ENCODE measurements around the gene PIGU. TPM values are rescaled to one million over a fixed set of nuclear protein-coding genes. Genes with fewer than 3 reads are reported as not detected.
A peak's percentile ranks its signal among the peaks of the same experiment; 100 is the strongest.

Gene PIGU
- total and polyA plus RNA-seq, 2 of the 13 experiments (the other 11 are each of a cell fraction or from before 2014, with no cell fraction given): 45.5 to 231 TPM

GRCh38 chr20:34515484-34516246 is 161.2 kb downstream of the PIGU start (continued):
- no peak for TF ChIP-seq PREB (CRISPR knock-in tag; IDR thresholded peaks at IDR 0.05)
- no peak for TF ChIP-seq SCMH1 (CRISPR knock-in tag; IDR thresholded peaks at IDR 0.05; ENCODE audit: borderline replicate concordance)
- 0 out of 2 replicates have a peak, but pooled peaks have one; percentile 36 for TF ChIP-seq ZNF232 (CRISPR knock-in tag; IDR thresholded peaks at IDR 0.05; ENCODE audit: borderline replicate concordance)
- TF ChIP-seq XBP1 (CRISPR knock-in tag; IDR thresholded peaks at IDR 0.05): no peak
- TF ChIP-seq ZNF773 (CRISPR knock-in tag; IDR thresholded peaks at IDR 0.05; ENCODE audit: borderline replicate concordance): peak; percentile 42; the same call in 1 of the 2 replicates
- no peak for TF ChIP-seq HNF4G (IDR thresholded peaks at IDR 0.05; ENCODE audit: borderline replicate concordance, low read depth, low read length)
- peak; percentile 54; the same call in 1 of the 2 replicates for TF ChIP-seq HNF4G (CRISPR knock-in tag; IDR thresholded peaks at IDR 0.05; ENCODE audit: borderline replicate concordance, low read depth)
- TF ChIP-seq ZNF761 (CRISPR knock-in tag; conservative IDR thresholded peaks at IDR 0.05): 0 out of 2 replicates have a peak, but pooled peaks have one; percentile 20
- no peak; the same call in 1 of the 2 replicates for TF ChIP-seq ZBTB38 (CRISPR knock-in tag; IDR thresholded peaks at IDR 0.05)
- TF ChIP-seq ZNF878 (CRISPR knock-in tag; IDR thresholded peaks at IDR 0.05): no peak
- TF ChIP-seq BHLHE40 (IDR thresholded peaks at IDR 0.05; ENCODE audit: low read length): no peak
- no peak for TF ChIP-seq ZNF224 (CRISPR knock-in tag; IDR thresholded peaks at IDR 0.05)
- no peak for TF ChIP-seq NFIC (IDR thresholded peaks at IDR 0.05; ENCODE audit: low read length)
- TF ChIP-seq HNF4A (CRISPR knock-in tag; IDR thresholded peaks at IDR 0.05): no peak; the same call in 1 of the 2 replicates
- no peak for TF ChIP-seq KAT8 (CRISPR knock-in tag; IDR thresholded peaks at IDR 0.05)
- TF ChIP-seq GFI1 (CRISPR knock-in tag; IDR thresholded peaks at IDR 0.05; ENCODE audit: borderline replicate concordance): peak; percentile 74; the same call in 1 of the 2 replicates
- TF ChIP-seq ASH2L (IDR thresholded peaks at IDR 0.05; ENCODE audit: insufficient read length, low read depth, low read length): no peak
- no peak for TF ChIP-seq SOX6 (IDR thresholded peaks at IDR 0.05)
- TF ChIP-seq SOX6 (CRISPR knock-in tag; IDR thresholded peaks at IDR 0.05): no peak
- no peak for TF ChIP-seq PRPF4 (IDR thresholded peaks at IDR 0.05; ENCODE audit: low read depth, low read length, poor library complexity, severe bottlenecking)
- TF ChIP-seq AFF4 (CRISPR knock-in tag; IDR thresholded peaks at IDR 0.05): no peak
- peak; percentile 90 for TF ChIP-seq ZNF343 (CRISPR knock-in tag; IDR thresholded peaks at IDR 0.05)
- TF ChIP-seq, protein P1, sequence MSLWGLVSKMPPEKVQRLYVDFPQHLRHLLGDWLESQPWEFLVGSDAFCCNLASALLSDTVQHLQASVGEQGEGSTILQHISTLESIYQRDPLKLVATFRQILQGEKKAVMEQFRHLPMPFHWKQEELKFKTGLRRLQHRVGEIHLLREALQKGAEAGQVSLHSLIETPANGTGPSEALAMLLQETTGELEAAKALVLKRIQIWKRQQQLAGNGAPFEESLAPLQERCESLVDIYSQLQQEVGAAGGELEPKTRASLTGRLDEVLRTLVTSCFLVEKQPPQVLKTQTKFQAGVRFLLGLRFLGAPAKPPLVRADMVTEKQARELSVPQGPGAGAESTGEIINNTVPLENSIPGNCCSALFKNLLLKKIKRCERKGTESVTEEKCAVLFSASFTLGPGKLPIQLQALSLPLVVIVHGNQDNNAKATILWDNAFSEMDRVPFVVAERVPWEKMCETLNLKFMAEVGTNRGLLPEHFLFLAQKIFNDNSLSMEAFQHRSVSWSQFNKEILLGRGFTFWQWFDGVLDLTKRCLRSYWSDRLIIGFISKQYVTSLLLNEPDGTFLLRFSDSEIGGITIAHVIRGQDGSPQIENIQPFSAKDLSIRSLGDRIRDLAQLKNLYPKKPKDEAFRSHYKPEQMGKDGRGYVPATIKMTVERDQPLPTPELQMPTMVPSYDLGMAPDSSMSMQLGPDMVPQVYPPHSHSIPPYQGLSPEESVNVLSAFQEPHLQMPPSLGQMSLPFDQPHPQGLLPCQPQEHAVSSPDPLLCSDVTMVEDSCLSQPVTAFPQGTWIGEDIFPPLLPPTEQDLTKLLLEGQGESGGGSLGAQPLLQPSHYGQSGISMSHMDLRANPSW (CRISPR knock-in tag; IDR thresholded peaks at IDR 0.05; ENCODE audit: borderline replicate concordance): no peak; the same call in 1 of the 2 replicates
- TF ChIP-seq BRD4 (CRISPR knock-in tag; IDR thresholded peaks at IDR 0.05): no peak
